GM12878 (cell line): ENCODE data around the gene GLO1. TPM values are rescaled to one million over a fixed set of nuclear protein-coding genes. Genes with fewer than 3 reads are reported as not detected.

ENCODE experiments used
- ATAC-seq: fragments of 200-7000 bp; cut with Tn5 transposase; 3 replicates; pipeline ENCODE4 v1.9.1; 2020; ENCODE audit warnings: mild to moderate bottlenecking, moderate library complexity
- BruUV-seq: library from RNA; stranded (reverse); fragments of 400-500 nt; replicated peaks from 2 replicates; lab custom pipeline; 2021; lab: Mats Ljungman, UMichigan
- CTCF ChIA-PET: fragments of 300-600 bp; sonication (Branson Sonifier 250); formaldehyde crosslinking; extraction: SDS; loops from one replicate; lab custom pipeline; 2021; ENCODE audit warnings: inconsistent platforms; lab: Yijun Ruan, JAX
- POLR2A ChIA-PET: fragments of 350-600 bp; formaldehyde crosslinking; extraction: SDS; loops from one replicate; lab custom pipeline; 2021; ENCODE audit warnings: inconsistent platforms; lab: Charles Lee
- RAD21 ChIA-PET: fragments of 300-600 bp; sonication (Branson Sonifier 250); formaldehyde crosslinking; loops from one replicate; lab custom pipeline; 2023; ENCODE audit warnings: antibody characterized with exemption; ENCODE audit not compliant: unreplicated experiment; lab: Charles Lee
- SMC1A ChIA-PET: fragments of 300-600 bp; sonication (Branson Sonifier 250); formaldehyde crosslinking; loops from one replicate; lab custom pipeline; 2023; ENCODE audit not compliant: unreplicated experiment, uncharacterized antibody; lab: Charles Lee
- DNase-seq: peaks from one replicate; pipeline ENCODE4 v3.0.0-alpha.2; 2011; ENCODE audit warnings: low read depth, low spot score
- FAIRE-seq: peaks from 3 replicates; lab custom pipeline; 2011; peaks lifted over from hg19 to GRCh38; lab: Jason Lieb, UNC
- H2AFZ ChIP-seq: 2 replicates; pipeline ENCODE4 v1.6.0; 2011; ENCODE audit warnings: low read depth, low read length, control low read depth; ENCODE audit not compliant: control insufficient read depth
- H3K27ac ChIP-seq: 2 replicates; pipeline ENCODE4 v1.5.1; 2011; ENCODE audit warnings: control low read depth; ENCODE audit not compliant: control insufficient read depth, insufficient read depth
- H3K27me3 ChIP-seq, 2 experiments: replicated peaks in 1 of 2; 2 replicates each; pipeline versions ENCODE4 v1.6.0 to v1.6.1; 2011; ENCODE audit warnings: low read length in 1 of 2; ENCODE audit not compliant: control insufficient read depth in 2 of 2, insufficient read depth in 2 of 2
- H3K36me3 ChIP-seq, 2 experiments: 2 replicates each; pipeline ENCODE4 v1.5.1; 2011; ENCODE audit warnings: low read length in 1 of 2; ENCODE audit not compliant: control insufficient read depth in 2 of 2, insufficient read depth in 2 of 2
- H3K4me1 ChIP-seq: 2 replicates; pipeline ENCODE4 v1.6.1; 2011; ENCODE audit warnings: mild to moderate bottlenecking, low read length, moderate library complexity, mixed read lengths; ENCODE audit not compliant: control insufficient read depth, insufficient read depth
- H3K4me2 ChIP-seq: 2 replicates; pipeline ENCODE4 v1.6.0; 2011; ENCODE audit warnings: control low read depth; ENCODE audit not compliant: control insufficient read depth, insufficient read depth
- H3K4me3 ChIP-seq: fragments of 200-600 bp; sonication (generic); 2 replicates; pipeline ENCODE4 v1.5.1; 2016
- H3K79me2 ChIP-seq: 2 replicates; pipeline ENCODE4 v1.6.0; 2011; ENCODE audit warnings: low read length; ENCODE audit not compliant: control insufficient read depth, insufficient read depth
- H3K9ac ChIP-seq: 2 replicates; pipeline ENCODE4 v1.8.0; 2011; ENCODE audit warnings: low read length, control low read depth, mixed read lengths; ENCODE audit not compliant: control insufficient read depth, insufficient read depth
- H3K9me3 ChIP-seq: replicated peaks from 3 replicates; pipeline ENCODE4 v1.5.1; 2011; ENCODE audit warnings: mild to moderate bottlenecking, low read length; ENCODE audit not compliant: control insufficient read depth, insufficient read depth
- H4K20me1 ChIP-seq: 2 replicates; pipeline ENCODE4 v1.6.0; 2011; ENCODE audit not compliant: control insufficient read depth, insufficient read depth
- ATF7 ChIP-seq: fragments of 450-650 bp; IDR thresholded peaks from 2 replicates; pipeline ENCODE4 v1.6.1; 2016; ENCODE audit warnings: low read depth, mild to moderate bottlenecking
- CREB1 ChIP-seq: IDR thresholded peaks from 2 replicates; pipeline ENCODE4 v1.6.1; 2012; ENCODE audit warnings: low read depth, mild to moderate bottlenecking, inconsistent platforms
- IKZF1 ChIP-seq: fragments of 450-650 bp; conservative IDR thresholded peaks from 2 replicates; pipeline ENCODE4 v1.6.1; 2017; ENCODE audit warnings: antibody characterized with exemption, mild to moderate bottlenecking
- IKZF2 ChIP-seq, 2 experiments: fragments of 450-650 bp; IDR thresholded peaks; 2 replicates each; pipeline ENCODE4 v1.6.1; 2017; ENCODE audit warnings: mild to moderate bottlenecking in 2 of 2, moderate library complexity in 2 of 2
- IRF4 ChIP-seq: IDR thresholded peaks from 2 replicates; pipeline ENCODE4 v1.6.1; 2011; ENCODE audit warnings: low read depth, low read length
- RB1 ChIP-seq: fragments of 450-650 bp; formaldehyde crosslinking; IDR thresholded peaks from 2 replicates; pipeline ENCODE4 v1.6.1; 2017; ENCODE audit warnings: mild to moderate bottlenecking, borderline replicate concordance
- SUPT20H ChIP-seq: IDR thresholded peaks from 2 replicates; pipeline ENCODE4 v1.6.1; 2011; ENCODE audit warnings: low read depth, mild to moderate bottlenecking, low read length, moderate library complexity, borderline replicate concordance; ENCODE audit not compliant: control insufficient read depth
- ZBED1 ChIP-seq: IDR thresholded peaks from 2 replicates; pipeline ENCODE4 v1.6.1; 2016; ENCODE audit warnings: borderline replicate concordance
- WGBS: methylation state at CpG from one replicate; pipeline ENCODE4 v1.1.6; 2016; ENCODE audit warnings: low lambda C conversion rate; ENCODE audit not compliant: insufficient replicate concordance, insufficient coverage; ENCODE audit errors: missing lambda C conversion rate; 5-methylcytosine and 5-hydroxymethylcytosine counted together
- in situ Hi-C: fragments of 300-500 bp; cut with MboI; formaldehyde crosslinking; loops from 9 replicates; pipeline ENCODE4 v1.14.3; 2018; ENCODE audit warnings: mixed read lengths
- intact Hi-C: fragments of 100-400 bp; cut with micrococcal nuclease; formaldehyde crosslinking; loops from one replicate; pipeline ENCODE4 v1.14.2; 2022; ENCODE audit not compliant: unreplicated experiment
- polyA plus RNA-seq, 11 experiments: library from polyadenylated mRNA; depleted of rRNA in 4 of 11; unstranded in 6 of 11; stranded (reverse) in 5 of 11; fragments of >200 nt; fragmentation: Nextera tagmentation in 4 of 11; fragmentation: Illumina TruSeq in 1 of 11; extraction: Ambion mirVana in 4 of 11; extraction: Trizol in 1 of 11; gene quantifications; 1 replicate in 1 of 11; 2 replicates in 10 of 11; pipeline versions ENCODE4 v1.2.1 to v1.2.3, GENCODE V29; 2011 to 2016; ENCODE audit warnings: inconsistent platforms in 2 of 11, missing spikeins in 2 of 11, low read depth in 1 of 11
- total RNA-seq, 4 experiments: library from RNA; depleted of rRNA in 3 of 4; stranded (reverse); fragments of >200 nt in 3 of 4; fragmentation: Illumina TruSeq in 1 of 4; extraction: Trizol in 1 of 4; gene quantifications; 2 replicates each; pipeline versions ENCODE4 v1.2.1 to v1.2.3, GENCODE V29; 2013 to 2021
- TF ChIP-seq, protein P1 (sequence below): IDR thresholded peaks from 2 replicates; pipeline ENCODE4 v1.6.1; 2012; ENCODE audit warnings: low read length, inconsistent platforms
- TF ChIP-seq, protein P2 (sequence below): IDR thresholded peaks from 2 replicates; pipeline ENCODE4 v1.6.1; 2012; ENCODE audit warnings: improper control_type of control experiment, low read depth, low read length; ENCODE audit not compliant: insufficient replicate concordance
- TF ChIP-seq, protein P3 (sequence below): IDR thresholded peaks from 2 replicates; pipeline ENCODE4 v1.6.1; 2012; ENCODE audit warnings: mild to moderate bottlenecking, low read depth, low read length

GLO1 gene
- total and polyA plus RNA-seq, 10 of the 15 experiments (the other 5 are each of a cell fraction or from before 2014, with no cell fraction given): 105 to 227 (median 150) TPM

DNA sequence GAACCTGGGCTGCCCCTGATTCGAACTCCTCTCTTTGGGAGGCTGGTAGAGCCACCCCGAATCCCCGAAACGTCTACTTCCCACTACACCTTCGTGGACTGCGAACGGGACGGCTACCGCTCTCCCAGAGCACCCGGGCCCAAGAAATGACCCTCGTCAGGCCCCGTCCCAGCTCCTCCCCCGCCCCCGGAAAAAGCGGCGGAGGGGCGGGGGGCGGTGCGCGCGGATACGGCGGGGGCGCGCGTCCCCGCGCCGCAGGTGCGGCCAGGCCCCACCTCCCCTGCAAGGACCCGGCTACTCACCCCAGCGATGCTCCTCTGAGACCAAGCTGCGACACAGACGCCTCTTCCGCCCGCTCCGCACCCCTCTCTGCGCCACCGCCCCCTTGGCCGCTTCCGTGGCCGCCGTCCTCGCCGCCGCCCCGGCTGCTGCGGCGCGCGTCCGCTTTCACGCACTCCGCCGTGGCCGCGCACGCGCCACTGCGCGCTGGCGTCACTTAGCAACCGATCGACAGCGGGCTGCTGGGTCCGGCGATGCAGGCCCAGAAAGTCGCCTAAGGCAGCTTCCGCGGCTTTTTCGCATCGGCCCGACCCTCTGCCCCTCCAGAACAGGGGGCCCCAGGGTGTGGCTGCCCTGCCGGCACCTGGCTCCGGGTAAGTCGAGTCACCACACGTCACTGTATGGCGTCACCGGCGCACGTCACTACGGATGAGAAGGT, 63.3 kb downstream of the GLO1 start, which contains the start of gene BTBD9:
Gene BTBD9, minus strand, starts transcription at position 432 of the 718 bp plus-strand sequence.
- ChIA-PET RAD21 (interaction anchor here (0.6 to 1.7 kb wide), 3 partner anchors 48 to 566 kb away, joined by 3 to 6 read pairs (median 4); no protein-coding TSS in a partner anchor), SMC1A (no interaction called here), POLR2A (interaction anchor here (0.6 to 0.7 kb wide), 5 partner anchors 71 to 1091 kb away, joined by 3 to 6 read pairs (median 3); no protein-coding TSS in a partner anchor), CTCF (interaction anchor here (1.2 kb wide), 1 partner anchor 69 kb away, joined by 4 read pairs; no protein-coding TSS in a partner anchor)
- ATAC-seq: peak; percentile 90
- Histone ChIP-seq H3K27me3 (no peaks in the 10 kb centered on the region), H3K4me2 (peak within 1 kb of the TSS; percentile 93), H3K36me3 (no peaks in the 10 kb centered on the region), H3K4me1 (peaks cover 6% of the 10 kb centered on the region; the same call in 1 of the 2 replicates), H4K20me1 (no peaks in the 10 kb centered on the region), H2AFZ (peak within 1 kb of the TSS; percentile 96), H3K27ac (peak within 1 kb of the TSS; percentile 73), H3K9me3 (no peaks in the 10 kb centered on the region), H3K9ac (peak within 1 kb of the TSS; percentile 66), H3K4me3 (peak within 1 kb of the TSS; percentile 89), H3K79me2 (no peaks in the 10 kb centered on the region; the same call in none of the 2 replicates)
- intact Hi-C loops: no loop called here
- in situ Hi-C loops: no loop called here
- under 1% methylated on average over 43 of the region's 82 CpGs for WGBS
- BruUV-seq: no TSS peak
- FAIRE-seq: no peak
- DNase-seq: peak; percentile 44
- TF ChIP-seq ZBED1: no peak
- TF ChIP-seq, protein P1, sequence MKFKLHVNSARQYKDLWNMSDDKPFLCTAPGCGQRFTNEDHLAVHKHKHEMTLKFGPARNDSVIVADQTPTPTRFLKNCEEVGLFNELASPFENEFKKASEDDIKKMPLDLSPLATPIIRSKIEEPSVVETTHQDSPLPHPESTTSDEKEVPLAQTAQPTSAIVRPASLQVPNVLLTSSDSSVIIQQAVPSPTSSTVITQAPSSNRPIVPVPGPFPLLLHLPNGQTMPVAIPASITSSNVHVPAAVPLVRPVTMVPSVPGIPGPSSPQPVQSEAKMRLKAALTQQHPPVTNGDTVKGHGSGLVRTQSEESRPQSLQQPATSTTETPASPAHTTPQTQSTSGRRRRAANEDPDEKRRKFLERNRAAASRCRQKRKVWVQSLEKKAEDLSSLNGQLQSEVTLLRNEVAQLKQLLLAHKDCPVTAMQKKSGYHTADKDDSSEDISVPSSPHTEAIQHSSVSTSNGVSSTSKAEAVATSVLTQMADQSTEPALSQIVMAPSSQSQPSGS: no peak
- TF ChIP-seq ATF7: peak; percentile 79
- TF ChIP-seq, protein P2, sequence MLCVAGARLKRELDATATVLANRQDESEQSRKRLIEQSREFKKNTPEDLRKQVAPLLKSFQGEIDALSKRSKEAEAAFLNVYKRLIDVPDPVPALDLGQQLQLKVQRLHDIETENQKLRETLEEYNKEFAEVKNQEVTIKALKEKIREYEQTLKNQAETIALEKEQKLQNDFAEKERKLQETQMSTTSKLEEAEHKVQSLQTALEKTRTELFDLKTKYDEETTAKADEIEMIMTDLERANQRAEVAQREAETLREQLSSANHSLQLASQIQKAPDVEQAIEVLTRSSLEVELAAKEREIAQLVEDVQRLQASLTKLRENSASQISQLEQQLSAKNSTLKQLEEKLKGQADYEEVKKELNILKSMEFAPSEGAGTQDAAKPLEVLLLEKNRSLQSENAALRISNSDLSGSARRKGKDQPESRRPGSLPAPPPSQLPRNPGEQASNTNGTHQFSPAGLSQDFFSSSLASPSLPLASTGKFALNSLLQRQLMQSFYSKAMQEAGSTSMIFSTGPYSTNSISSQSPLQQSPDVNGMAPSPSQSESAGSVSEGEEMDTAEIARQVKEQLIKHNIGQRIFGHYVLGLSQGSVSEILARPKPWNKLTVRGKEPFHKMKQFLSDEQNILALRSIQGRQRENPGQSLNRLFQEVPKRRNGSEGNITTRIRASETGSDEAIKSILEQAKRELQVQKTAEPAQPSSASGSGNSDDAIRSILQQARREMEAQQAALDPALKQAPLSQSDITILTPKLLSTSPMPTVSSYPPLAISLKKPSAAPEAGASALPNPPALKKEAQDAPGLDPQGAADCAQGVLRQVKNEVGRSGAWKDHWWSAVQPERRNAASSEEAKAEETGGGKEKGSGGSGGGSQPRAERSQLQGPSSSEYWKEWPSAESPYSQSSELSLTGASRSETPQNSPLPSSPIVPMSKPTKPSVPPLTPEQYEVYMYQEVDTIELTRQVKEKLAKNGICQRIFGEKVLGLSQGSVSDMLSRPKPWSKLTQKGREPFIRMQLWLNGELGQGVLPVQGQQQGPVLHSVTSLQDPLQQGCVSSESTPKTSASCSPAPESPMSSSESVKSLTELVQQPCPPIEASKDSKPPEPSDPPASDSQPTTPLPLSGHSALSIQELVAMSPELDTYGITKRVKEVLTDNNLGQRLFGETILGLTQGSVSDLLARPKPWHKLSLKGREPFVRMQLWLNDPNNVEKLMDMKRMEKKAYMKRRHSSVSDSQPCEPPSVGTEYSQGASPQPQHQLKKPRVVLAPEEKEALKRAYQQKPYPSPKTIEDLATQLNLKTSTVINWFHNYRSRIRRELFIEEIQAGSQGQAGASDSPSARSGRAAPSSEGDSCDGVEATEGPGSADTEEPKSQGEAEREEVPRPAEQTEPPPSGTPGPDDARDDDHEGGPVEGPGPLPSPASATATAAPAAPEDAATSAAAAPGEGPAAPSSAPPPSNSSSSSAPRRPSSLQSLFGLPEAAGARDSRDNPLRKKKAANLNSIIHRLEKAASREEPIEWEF: no peak
- TF ChIP-seq, protein P3, sequence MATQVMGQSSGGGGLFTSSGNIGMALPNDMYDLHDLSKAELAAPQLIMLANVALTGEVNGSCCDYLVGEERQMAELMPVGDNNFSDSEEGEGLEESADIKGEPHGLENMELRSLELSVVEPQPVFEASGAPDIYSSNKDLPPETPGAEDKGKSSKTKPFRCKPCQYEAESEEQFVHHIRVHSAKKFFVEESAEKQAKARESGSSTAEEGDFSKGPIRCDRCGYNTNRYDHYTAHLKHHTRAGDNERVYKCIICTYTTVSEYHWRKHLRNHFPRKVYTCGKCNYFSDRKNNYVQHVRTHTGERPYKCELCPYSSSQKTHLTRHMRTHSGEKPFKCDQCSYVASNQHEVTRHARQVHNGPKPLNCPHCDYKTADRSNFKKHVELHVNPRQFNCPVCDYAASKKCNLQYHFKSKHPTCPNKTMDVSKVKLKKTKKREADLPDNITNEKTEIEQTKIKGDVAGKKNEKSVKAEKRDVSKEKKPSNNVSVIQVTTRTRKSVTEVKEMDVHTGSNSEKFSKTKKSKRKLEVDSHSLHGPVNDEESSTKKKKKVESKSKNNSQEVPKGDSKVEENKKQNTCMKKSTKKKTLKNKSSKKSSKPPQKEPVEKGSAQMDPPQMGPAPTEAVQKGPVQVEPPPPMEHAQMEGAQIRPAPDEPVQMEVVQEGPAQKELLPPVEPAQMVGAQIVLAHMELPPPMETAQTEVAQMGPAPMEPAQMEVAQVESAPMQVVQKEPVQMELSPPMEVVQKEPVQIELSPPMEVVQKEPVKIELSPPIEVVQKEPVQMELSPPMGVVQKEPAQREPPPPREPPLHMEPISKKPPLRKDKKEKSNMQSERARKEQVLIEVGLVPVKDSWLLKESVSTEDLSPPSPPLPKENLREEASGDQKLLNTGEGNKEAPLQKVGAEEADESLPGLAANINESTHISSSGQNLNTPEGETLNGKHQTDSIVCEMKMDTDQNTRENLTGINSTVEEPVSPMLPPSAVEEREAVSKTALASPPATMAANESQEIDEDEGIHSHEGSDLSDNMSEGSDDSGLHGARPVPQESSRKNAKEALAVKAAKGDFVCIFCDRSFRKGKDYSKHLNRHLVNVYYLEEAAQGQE: no peak
- TF ChIP-seq RB1: peak; percentile 39; the same call in 1 of the 2 replicates
- peak; percentile 76 for TF ChIP-seq IKZF1
- TF ChIP-seq IKZF2 (IDR thresholded peaks at IDR 0.05): no peak
- peak; percentile 99 for TF ChIP-seq CREB1
- TF ChIP-seq IRF4: no peak
- no peak for TF ChIP-seq SUPT20H
